K562 (cell line): ENCODE measurements around the gene PPM1D. TPM values are rescaled to one million over a fixed set of nuclear protein-coding genes. Genes with fewer than 3 reads are reported as not detected.

Experiments used
- ARID2 ChIP-seq: fragments of 450-650 bp; IDR thresholded peaks from 2 replicates; pipeline ENCODE4 v1.6.1; 2017; ENCODE audit warnings: antibody characterized with exemption, mild to moderate bottlenecking
- RBFOX2 ChIP-seq: fragments of 200-400 bp; formaldehyde crosslinking; IDR thresholded peaks from 2 replicates; pipeline ENCODE4 v1.6.1; 2017; ENCODE audit warnings: low read depth, mild to moderate bottlenecking, low read length, moderate library complexity
- SMARCE1 ChIP-seq: fragments of 450-650 bp; IDR thresholded peaks from 2 replicates; pipeline ENCODE4 v1.7.1; 2016; ENCODE audit warnings: mild to moderate bottlenecking
- TEAD4 ChIP-seq, 2 experiments: sonication (generic) in 1 of 2; formaldehyde crosslinking in 1 of 2; IDR thresholded peaks; 2 replicates each; pipeline versions ENCODE4 v1.6.1 to v1.8.0; 2012 to 2022; ENCODE audit warnings: borderline replicate concordance in 1 of 2, inconsistent platforms in 1 of 2, low read length in 1 of 2, mild to moderate bottlenecking in 1 of 2, missing genetic modification reagents in 1 of 2
- TFAM ChIP-seq: fragments of 250-450 bp; sonication (Bioruptor Pico); conservative IDR thresholded peaks from 2 replicates; pipeline ENCODE4 v1.5.0; 2021; ENCODE audit warnings: mild to moderate bottlenecking, moderate library complexity
- polyA plus RNA-seq, 8 experiments: library from polyadenylated mRNA; depleted of rRNA in 4 of 8; stranded (reverse) in 5 of 8; unstranded in 3 of 8; fragments of >200 nt; fragmentation: Nextera tagmentation in 2 of 8; fragmentation: Illumina TruSeq in 1 of 8; extraction: Ambion mirVana in 2 of 8; extraction: Trizol in 1 of 8; gene quantifications; 2 replicates each; pipeline versions ENCODE4 v1.2.1 to v1.2.3, GENCODE V29; 2011 to 2014; ENCODE audit warnings: inconsistent platforms in 1 of 8, missing spikeins in 1 of 8
- total RNA-seq, 7 experiments: library from RNA; depleted of rRNA in 6 of 7; stranded (reverse); fragments of >200 nt in 6 of 7; fragmentation: Illumina TruSeq in 2 of 7; extraction: Trizol in 2 of 7; gene quantifications; 2 replicates each; pipeline versions ENCODE4 v1.2.1 to v1.2.3, GENCODE V29; 2011 to 2021; ENCODE audit warnings: low replicate concordance in 1 of 7
- TF ChIP-seq, protein P1 (sequence below): fragments of 450-650 bp; IDR thresholded peaks from 2 replicates; pipeline ENCODE4 v1.6.1; 2016
- TF ChIP-seq, protein P2 (sequence below): sonication (generic); formaldehyde crosslinking; IDR thresholded peaks from 2 replicates; pipeline ENCODE4 v1.8.0; 2022; ENCODE audit warnings: mild to moderate bottlenecking, missing genetic modification reagents
- TF ChIP-seq, protein P3 (sequence below): conservative IDR thresholded peaks from 2 replicates; pipeline ENCODE4 v1.6.1; 2011; ENCODE audit warnings: low read depth, mild to moderate bottlenecking, low read length; ENCODE audit not compliant: control insufficient read depth
- TF ChIP-seq, protein P4 (sequence below): IDR thresholded peaks from 3 replicates; pipeline ENCODE4 v1.6.1; 2011; ENCODE audit warnings: borderline replicate concordance, mild to moderate bottlenecking, moderate library complexity; ENCODE audit not compliant: insufficient read length; ENCODE audit errors: extremely low read depth
- TF ChIP-seq, protein P5 (sequence below), 2 experiments: IDR thresholded peaks in 1 of 2; conservative IDR thresholded peaks in 1 of 2; 2 replicates each; pipeline ENCODE4 v1.6.1; 2016; ENCODE audit warnings: low read depth in 2 of 2, mild to moderate bottlenecking in 1 of 2, missing compliant biosample characterization in 1 of 2, missing genetic modification characterization in 1 of 2, moderate library complexity in 1 of 2

The PPM1D gene
- total and polyA plus RNA-seq, 9 of the 15 experiments (the other 6 are each of a cell fraction or from before 2014, with no cell fraction given), result 2.1 to 19.0 (median 7.8) TPM

DNA sequence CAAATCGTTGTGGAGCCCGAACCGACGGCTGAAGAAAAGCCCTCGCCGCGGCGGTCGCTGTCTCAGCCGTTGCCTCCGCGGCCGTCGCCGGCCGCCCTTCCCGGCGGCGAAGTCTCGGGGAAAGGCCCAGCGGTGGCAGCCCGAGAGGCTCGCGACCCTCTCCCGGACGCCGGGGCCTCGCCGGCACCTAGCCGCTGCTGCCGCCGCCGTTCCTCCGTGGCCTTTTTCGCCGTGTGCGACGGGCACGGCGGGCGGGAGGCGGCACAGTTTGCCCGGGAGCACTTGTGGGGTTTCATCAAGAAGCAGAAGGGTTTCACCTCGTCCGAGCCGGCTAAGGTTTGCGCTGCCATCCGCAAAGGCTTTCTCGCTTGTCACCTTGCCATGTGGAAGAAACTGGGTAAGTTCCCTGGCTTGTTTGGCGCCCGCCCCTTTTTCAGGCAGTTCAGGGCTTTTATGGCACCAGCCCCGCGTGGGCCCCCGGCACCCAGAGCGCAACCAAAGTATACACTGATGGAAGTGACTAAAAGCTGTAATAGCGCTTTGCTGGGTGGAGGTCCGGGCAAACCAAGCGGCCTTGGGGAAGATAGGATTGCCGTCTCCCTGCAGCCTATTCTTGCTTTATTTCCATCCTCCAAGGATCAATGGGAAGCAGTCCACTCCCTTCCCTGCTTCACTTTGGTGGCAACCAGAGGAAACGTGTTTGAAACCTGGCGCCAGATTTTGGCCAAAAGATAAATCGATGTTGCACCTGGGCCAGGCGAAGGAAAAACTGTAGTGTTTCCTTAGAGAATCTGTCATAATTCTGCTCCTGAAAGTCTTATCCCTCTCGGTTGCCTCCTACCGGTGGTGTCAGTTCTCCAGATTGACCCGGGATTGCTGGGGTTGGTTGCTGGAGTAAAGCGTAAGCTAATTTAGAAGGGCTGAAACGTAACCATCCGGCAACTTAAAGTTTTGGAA lies 775 bp downstream of the PPM1D start (continued):
- TF ChIP-seq RBFOX2 (peak; percentile 20), TEAD4 (IDR thresholded peaks at IDR 0.05; ENCODE audit: low read length) (0 out of 2 replicates have a peak, but pooled peaks have one; percentile 32), TEAD4 (CRISPR knock-in tag; IDR thresholded peaks at IDR 0.05; ENCODE audit: borderline replicate concordance) (0 out of 2 replicates have a peak, but pooled peaks have one; percentile 56), TFAM (CRISPR knock-in tag) (no peak), ARID2 (no peak), SMARCE1 (no peak)
- TF ChIP-seq, protein P1, sequence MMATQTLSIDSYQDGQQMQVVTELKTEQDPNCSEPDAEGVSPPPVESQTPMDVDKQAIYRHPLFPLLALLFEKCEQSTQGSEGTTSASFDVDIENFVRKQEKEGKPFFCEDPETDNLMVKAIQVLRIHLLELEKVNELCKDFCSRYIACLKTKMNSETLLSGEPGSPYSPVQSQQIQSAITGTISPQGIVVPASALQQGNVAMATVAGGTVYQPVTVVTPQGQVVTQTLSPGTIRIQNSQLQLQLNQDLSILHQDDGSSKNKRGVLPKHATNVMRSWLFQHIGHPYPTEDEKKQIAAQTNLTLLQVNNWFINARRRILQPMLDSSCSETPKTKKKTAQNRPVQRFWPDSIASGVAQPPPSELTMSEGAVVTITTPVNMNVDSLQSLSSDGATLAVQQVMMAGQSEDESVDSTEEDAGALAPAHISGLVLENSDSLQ, result peak; percentile 45; the same call in 1 of the 2 replicates
- TF ChIP-seq, protein P2, sequence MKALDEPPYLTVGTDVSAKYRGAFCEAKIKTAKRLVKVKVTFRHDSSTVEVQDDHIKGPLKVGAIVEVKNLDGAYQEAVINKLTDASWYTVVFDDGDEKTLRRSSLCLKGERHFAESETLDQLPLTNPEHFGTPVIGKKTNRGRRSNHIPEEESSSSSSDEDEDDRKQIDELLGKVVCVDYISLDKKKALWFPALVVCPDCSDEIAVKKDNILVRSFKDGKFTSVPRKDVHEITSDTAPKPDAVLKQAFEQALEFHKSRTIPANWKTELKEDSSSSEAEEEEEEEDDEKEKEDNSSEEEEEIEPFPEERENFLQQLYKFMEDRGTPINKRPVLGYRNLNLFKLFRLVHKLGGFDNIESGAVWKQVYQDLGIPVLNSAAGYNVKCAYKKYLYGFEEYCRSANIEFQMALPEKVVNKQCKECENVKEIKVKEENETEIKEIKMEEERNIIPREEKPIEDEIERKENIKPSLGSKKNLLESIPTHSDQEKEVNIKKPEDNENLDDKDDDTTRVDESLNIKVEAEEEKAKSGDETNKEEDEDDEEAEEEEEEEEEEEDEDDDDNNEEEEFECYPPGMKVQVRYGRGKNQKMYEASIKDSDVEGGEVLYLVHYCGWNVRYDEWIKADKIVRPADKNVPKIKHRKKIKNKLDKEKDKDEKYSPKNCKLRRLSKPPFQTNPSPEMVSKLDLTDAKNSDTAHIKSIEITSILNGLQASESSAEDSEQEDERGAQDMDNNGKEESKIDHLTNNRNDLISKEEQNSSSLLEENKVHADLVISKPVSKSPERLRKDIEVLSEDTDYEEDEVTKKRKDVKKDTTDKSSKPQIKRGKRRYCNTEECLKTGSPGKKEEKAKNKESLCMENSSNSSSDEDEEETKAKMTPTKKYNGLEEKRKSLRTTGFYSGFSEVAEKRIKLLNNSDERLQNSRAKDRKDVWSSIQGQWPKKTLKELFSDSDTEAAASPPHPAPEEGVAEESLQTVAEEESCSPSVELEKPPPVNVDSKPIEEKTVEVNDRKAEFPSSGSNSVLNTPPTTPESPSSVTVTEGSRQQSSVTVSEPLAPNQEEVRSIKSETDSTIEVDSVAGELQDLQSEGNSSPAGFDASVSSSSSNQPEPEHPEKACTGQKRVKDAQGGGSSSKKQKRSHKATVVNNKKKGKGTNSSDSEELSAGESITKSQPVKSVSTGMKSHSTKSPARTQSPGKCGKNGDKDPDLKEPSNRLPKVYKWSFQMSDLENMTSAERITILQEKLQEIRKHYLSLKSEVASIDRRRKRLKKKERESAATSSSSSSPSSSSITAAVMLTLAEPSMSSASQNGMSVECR (CRISPR knock-in tag), result peak; percentile 88
- TF ChIP-seq, protein P3, sequence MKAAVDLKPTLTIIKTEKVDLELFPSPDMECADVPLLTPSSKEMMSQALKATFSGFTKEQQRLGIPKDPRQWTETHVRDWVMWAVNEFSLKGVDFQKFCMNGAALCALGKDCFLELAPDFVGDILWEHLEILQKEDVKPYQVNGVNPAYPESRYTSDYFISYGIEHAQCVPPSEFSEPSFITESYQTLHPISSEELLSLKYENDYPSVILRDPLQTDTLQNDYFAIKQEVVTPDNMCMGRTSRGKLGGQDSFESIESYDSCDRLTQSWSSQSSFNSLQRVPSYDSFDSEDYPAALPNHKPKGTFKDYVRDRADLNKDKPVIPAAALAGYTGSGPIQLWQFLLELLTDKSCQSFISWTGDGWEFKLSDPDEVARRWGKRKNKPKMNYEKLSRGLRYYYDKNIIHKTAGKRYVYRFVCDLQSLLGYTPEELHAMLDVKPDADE, result 0 out of 2 replicates have a peak, but pooled peaks have one; percentile 9
- TF ChIP-seq, protein P4, sequence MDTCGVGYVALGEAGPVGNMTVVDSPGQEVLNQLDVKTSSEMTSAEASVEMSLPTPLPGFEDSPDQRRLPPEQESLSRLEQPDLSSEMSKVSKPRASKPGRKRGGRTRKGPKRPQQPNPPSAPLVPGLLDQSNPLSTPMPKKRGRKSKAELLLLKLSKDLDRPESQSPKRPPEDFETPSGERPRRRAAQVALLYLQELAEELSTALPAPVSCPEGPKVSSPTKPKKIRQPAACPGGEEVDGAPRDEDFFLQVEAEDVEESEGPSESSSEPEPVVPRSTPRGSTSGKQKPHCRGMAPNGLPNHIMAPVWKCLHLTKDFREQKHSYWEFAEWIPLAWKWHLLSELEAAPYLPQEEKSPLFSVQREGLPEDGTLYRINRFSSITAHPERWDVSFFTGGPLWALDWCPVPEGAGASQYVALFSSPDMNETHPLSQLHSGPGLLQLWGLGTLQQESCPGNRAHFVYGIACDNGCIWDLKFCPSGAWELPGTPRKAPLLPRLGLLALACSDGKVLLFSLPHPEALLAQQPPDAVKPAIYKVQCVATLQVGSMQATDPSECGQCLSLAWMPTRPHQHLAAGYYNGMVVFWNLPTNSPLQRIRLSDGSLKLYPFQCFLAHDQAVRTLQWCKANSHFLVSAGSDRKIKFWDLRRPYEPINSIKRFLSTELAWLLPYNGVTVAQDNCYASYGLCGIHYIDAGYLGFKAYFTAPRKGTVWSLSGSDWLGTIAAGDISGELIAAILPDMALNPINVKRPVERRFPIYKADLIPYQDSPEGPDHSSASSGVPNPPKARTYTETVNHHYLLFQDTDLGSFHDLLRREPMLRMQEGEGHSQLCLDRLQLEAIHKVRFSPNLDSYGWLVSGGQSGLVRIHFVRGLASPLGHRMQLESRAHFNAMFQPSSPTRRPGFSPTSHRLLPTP, result peak; percentile 28
- TF ChIP-seq, protein P5, sequence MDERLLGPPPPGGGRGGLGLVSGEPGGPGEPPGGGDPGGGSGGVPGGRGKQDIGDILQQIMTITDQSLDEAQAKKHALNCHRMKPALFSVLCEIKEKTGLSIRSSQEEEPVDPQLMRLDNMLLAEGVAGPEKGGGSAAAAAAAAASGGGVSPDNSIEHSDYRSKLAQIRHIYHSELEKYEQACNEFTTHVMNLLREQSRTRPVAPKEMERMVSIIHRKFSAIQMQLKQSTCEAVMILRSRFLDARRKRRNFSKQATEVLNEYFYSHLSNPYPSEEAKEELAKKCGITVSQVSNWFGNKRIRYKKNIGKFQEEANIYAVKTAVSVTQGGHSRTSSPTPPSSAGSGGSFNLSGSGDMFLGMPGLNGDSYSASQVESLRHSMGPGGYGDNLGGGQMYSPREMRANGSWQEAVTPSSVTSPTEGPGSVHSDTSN (CRISPR knock-in tag; IDR thresholded peaks at IDR 0.05; ENCODE audit: low read depth), result no peak
- TF ChIP-seq, protein P5 (tag; conservative IDR thresholded peaks at IDR 0.05; ENCODE audit: low read depth), result peak; percentile 33; the same call in 1 of the 2 replicates
